ENCODE data around the gene NHP2.

The NHP2 gene

GRCh38 chr5:178176791-178177190 lies 23.1 kb upstream of the NHP2 start:
- DNase-seq (ENCODE audit: low read depth, low spot score): no peak

DNA sequence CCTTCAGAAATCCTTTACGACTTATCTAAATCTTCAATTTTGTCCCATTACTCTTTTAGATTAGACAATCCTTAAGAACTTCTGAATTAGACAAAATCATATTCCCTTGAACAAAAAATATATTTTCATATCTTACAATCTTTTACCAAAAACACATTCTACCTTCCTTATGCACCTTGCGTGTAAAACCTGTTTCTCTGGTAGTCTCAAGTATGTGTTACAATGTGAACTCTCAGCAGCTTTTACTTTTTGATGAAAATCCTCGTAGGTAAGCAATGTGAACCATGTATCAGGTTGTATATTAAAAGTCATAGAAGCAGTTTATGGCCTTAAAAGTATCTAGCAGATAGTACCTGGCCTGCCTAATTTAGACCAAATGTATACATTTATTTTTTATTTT lies 20.8 kb upstream of the NHP2 start:
- no peak for DNase-seq (ENCODE audit: low read depth, low spot score)

GRCh38 chr5:178170455-178170854 lies 16.8 kb upstream of the NHP2 start:
- no peak for DNase-seq (ENCODE audit: low read depth, low spot score)

GRCh38 chr5:178165581-178165980 lies 11.9 kb upstream of the NHP2 start:
- DNase-seq (ENCODE audit: low read depth, low spot score): peak; percentile 36

DNA sequence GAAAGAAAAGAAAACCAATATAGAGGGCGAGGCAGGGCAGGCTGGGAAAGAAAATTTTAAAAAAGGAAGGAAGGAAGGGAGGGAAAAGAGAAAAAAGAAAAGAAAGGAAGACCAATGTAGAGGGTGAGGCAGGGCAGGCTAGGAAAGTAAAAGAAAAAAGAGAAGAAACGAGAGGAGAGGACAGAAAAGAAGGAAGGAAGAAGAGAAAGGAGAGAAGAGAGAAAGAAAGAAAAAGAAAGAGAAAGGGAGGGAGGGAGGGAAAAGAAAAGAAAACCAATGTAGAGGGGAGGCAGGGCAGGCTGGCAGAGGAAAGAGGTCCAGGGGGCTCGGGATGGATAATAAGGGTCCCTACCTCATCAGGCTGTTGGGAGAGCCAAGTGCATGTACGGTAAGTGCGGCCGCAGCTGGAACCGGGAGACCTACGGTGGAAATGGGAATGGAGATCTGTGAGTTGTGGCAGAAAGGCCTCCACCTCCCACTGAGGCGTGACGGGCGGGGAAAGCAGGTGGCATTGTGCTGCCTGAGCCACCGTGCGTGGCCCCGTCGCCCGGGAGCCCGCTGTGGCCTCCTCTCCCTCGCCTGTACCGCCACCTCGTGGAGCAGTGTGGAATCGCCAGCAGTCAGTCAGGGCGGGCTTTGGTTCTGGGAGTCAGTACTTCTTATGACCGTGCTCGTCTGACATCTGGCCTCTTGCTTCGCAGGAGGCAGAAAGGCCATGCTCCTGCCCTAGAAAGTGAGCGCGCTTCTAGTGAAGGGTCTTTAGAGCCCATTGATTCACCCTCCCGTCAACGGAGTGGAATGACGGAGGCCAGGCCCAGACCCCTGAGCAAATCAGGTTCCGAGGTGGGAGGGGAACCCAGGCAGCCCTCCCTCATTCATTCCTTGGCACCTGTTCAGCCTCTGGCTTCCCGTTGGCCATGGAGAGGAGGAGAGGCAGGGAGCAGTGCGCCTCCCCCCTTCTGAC lies 10.4 kb upstream of the NHP2 start:
- peak; percentile 95 for DNase-seq (ENCODE audit: low read depth, low spot score)

- no peak for DNase-seq (ENCODE audit: low read depth, low spot score)
These were observed 8.8 kb upstream of the NHP2 start for GRCh38 chr5:178162481-178162880.

DNA sequence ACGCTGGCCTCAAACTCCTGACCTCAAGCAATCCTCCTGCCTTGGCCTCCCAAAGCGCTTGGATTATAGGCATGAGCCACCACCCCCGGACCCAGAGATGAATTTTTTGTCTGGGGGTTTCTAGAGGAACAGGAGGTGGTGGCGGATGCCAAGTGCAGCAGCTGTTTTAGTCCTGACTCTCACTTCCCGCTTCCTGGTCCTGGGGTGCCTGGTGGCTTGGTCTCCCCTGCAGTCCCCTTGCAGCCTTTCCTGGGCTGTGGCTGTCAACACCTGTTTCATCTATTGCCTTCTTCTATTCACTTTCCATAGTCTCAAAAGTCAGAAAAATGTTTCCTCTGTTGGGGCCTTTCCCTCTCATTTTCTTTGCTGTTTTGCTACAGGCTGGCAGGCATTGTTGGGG lies 6.5 kb upstream of the NHP2 start:
- no peak for DNase-seq (ENCODE audit: low read depth, low spot score)

DNA sequence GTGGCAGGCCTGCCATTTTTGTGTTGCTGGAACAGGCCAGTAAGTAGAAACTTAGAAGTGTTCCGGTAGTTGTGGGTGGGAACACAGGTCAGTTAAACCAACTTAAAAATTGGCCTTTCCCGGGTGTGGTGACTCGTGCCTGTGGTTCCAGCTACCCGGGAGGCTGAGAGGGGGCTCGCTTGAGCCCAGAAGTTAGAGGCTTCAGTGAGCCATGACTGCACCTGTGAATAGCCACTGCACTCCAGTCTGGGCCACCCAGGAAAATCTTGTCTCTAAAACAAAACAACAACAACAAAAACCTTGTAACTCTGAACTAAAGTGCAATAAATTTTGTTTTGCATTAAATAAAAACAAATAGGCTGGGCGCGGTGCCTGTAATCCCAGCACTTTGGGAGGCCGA lies 1.4 kb upstream of the NHP2 start:
- no peak for DNase-seq (ENCODE audit: low read depth, low spot score)

GRCh38 chr5:178152491-178153444 lies 917 bp downstream of the NHP2 start:
- peak; percentile 18 for DNase-seq (ENCODE audit: low read depth, low spot score)

DNA sequence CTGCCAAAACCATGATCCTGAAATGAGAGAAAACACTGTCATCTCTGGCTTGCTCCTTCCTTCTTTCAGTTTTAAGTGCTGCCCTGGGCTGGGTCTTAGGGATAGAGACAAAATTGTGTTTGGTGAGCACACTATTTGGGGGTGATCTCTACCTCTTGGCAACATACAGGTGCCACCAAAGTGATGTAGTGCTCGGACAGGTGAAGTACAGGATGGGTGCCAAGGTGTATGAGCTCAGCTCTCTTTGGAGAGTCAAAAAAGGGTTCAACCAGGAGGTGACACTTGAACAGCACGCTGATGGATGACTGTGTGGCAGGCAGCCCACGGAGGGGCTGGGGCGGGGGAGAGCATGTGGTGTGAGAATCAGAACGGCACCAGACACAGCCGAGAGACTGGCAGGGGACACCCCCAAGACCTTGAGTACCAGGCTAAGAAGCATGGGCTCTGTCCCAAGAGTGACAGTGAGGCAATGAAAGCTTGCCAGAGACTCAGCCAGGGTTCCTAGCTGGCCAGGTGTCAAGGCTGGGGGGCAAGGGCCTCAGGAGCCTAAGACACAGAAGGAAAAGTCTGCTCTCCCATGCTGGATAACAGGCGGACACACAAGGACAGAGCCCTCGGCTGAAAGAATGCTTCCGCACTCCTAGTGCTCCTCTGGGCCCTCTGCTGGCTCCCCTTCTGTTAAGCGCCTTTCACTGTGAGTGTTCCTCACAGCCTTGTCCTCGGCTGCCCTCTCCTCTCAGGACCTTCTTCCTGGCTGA lies 2.5 kb downstream of the NHP2 start:
- DNase-seq (ENCODE audit: low read depth, low spot score): no peak

GRCh38 chr5:178149199-178149932 lies 4.3 kb downstream of the NHP2 start:
- no peak for DNase-seq (ENCODE audit: low read depth, low spot score)

- DNase-seq (ENCODE audit: low read depth, low spot score): no peak
These were observed 6.3 kb downstream of the NHP2 start for GRCh38 chr5:178147406-178147805.

GRCh38 chr5:178145965-178146820 lies 7.5 kb downstream of the NHP2 start:
- DNase-seq (ENCODE audit: low read depth, low spot score): peak; percentile 90

DNA sequence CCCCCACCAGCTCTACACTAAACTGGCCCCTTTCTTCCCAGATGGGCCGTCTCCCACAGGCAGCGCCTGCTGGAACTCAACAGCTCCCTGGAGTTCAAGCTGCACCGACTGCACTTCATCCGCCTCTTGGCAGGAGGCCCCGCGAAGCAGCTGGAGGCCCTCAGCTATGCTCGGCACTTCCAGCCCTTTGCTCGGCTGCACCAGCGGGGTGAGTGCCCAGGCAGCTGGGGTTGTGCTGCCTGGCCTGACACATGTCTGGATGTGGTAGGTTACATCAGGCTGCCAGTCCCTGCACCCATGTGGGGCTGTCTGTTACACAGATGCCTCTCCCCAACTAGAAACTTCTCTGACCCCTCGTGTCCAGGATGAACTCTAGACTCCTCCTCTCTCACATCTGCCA lies 9.8 kb downstream of the NHP2 start:
- DNase-seq (ENCODE audit: low read depth, low spot score): no peak

- DNase-seq (ENCODE audit: low read depth, low spot score): no peak
These were observed 10.4 kb downstream of the NHP2 start for GRCh38 chr5:178143246-178143645.

DNA sequence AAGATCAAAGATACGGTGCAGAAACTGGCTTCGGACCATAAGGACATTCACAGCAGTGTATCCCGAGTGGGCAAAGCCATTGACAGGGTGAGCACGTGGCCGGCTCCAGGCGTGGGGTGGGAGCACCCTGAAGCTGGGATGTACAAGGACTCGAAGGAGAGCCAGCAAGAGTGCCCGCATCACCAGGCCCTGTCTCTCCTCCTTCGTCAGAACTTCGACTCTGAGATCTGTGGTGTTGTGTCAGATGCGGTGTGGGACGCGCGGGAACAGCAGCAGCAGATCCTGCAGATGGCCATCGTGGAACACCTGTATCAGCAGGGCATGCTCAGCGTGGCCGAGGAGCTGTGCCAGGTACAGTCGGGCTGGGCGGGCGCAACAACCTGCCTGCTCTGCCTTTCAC lies 11.0 kb downstream of the NHP2 start:
- DNase-seq (ENCODE audit: low read depth, low spot score): no peak

GRCh38 chr5:178141550-178141949 lies 12.1 kb downstream of the NHP2 start:
- DNase-seq (ENCODE audit: low read depth, low spot score): no peak

DNA sequence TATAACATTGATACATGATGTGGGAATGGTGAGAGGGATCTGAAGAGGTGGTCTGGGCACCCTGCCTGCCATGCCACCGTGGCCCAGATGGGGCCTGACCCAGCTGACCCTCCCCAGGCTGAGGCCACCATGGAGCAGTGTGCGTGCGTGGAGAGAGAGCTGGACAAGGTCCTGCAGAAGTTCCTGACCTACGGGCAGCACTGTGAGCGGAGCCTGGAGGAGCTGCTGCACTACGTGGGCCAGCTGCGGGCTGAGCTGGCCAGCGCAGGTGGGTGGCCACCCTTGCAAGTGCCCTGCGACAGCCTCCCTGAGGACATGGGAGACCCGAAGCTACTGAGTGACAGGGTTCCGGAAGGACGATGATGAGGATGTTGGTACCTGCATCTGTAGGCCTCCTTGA lies 15.7 kb downstream of the NHP2 start:
- DNase-seq (ENCODE audit: low read depth, low spot score): no peak

GRCh38 chr5:178136990-178137389 lies 16.7 kb downstream of the NHP2 start:
- no peak for DNase-seq (ENCODE audit: low read depth, low spot score)

DNA sequence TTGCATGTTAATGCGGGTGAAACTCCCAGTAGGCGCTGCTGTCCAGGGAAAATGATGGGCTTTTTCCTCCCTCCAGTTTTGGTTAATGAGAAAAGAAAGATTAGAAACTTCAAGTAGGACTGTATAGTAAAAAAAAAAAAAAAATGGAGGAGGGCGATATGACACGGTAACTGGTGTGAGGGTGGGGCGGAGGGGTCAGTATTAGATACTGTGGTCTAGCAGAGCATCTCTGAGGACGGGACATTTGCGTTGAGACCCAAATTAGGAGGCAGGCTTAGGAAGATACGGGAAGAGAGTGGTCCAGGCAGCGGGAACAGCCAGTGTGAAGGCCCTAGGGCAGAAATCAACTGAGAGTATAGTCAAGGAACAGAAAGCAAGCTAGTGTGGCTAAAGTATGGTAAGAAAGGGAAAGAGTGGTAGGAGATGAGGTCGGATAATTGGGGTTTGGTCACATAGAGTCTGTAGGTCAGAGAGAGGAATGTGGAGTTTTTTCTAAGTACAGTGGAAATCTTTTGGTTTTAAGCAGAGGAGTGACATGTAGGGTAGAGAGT lies 22.2 kb downstream of the NHP2 start:
- no peak for DNase-seq (ENCODE audit: low read depth, low spot score)

Measured in ELF-1 (cell line).